ENCODE data around the gene C2orf78.

The C2orf78 gene

DNA sequence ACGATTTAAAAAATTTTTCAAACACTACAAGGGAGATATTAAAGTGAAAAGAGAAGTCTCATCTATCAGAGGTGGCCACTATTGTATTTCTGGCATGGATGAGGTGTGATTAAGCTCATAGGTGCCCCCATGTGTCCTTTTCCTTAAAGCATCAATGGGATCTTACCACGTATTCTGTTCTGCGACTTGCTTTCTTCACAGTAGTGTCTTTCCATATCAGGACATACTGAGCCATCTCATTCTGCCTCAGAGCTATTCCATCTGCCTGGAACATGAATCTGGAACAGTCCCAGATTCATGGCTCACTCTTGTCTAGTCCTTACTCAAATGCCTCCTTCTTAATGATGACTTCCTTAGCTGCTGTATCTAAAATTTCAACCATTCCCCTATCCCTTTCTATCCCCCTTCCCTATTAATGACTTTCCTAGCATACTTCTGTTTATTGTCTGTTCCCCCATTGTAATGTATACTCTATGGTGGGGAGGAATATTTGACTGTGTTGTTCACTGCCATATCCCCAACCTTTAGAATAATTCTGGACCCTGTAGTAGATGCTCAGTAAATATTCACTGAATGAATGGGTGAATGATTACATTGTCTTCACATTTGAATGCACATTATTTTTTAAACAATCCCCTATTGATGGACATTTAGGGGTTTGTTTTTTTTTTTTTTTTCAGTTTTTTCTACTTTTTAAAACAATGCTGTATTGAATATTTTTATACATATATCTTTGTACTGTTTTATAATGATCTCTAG is 55.8 kb downstream of the C2orf78 start:
- no peak for DNase-seq

DNA sequence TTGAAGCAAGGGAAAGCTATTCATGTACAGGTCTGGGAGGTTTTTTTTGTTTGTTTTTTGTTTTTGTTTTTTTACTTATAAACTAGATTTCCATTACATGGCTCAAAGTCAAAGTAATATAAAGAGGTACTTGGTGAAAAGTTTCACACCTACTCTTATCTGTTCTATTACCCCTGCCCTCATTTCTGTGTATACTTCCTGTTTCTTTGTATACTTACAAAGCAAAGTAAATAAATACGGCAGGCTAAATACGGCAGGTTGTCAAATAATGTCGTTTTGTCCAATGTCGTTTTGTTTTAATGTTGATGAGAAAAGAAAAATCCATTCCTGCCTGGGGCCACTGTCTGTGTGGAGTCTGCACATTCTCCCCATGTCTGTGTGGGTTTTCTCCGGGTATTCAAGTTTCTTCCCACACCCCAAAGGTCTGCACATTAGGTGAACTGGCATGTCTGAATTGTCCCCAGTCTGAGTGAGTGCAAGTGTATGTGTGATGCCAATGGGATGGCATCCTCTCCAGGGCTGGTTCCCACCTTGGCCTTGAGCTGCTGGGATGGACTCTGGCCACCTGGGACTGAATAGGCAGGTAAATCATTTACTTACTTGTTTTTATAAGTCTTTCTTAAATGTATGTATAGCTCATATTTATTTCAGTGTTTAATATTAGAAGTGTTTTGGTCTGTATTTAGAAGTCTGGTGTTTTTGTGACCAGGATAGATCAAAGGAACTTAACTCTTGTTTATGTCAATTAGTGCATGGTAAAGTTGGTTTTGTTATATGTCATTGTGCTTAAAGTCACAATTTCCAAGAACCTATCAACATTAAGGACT is 58.1 kb downstream of the C2orf78 start:
- no peak for DNase-seq

DNA sequence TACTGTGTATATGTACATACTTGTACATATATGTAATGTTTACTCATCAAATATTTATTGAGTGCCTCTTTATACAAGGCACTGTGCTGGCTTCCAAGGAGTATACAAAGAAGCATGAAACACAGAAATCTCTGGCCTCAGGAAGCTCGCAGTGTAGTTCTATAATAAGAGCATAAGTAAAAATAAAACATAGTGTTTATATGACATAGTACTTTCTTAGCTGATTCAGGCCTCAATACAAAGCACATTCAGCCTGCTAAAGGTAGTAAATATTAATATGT is 58.7 kb downstream of the C2orf78 start:
- no peak for DNase-seq

DNA sequence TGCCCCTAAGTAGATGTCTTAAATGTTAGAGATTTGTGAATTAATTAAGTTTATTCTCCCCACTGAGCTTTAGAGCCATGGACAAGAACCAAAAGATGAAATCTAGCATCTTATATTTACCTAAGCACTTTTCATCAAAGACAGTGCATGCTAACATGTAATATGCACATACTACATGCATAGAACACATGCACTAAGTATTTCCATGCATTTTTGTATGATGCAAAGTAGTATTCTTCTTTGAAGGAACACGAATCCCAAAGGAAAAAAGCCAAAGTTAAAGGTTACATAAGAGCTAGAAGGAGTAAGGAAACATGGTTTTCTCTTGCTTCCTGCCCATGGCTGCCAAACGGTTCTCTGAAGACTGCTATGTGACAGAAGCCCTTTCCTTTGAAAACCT is 60.1 kb downstream of the C2orf78 start:
- no peak for DNase-seq

DNA sequence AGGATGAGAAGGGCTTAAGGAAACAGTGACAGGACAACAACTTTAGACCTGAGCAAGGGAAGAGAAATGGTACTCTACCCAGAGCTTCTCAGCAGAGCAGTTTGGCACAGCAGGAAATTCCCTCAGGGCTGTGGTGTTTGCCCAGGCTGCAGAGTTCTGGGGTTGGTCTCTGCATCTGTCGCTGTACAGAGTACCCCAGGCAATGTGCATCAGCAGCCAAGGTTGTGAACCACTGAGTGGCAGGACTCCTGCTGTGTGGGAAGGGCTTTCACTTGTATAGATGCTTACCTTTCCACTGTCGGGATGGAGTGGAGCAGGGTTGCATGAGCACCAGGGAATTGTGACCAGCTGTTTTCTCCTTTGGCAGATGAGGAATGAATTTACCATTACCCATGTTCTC is 66.0 kb downstream of the C2orf78 start:
- DNase-seq, result no peak

DNA sequence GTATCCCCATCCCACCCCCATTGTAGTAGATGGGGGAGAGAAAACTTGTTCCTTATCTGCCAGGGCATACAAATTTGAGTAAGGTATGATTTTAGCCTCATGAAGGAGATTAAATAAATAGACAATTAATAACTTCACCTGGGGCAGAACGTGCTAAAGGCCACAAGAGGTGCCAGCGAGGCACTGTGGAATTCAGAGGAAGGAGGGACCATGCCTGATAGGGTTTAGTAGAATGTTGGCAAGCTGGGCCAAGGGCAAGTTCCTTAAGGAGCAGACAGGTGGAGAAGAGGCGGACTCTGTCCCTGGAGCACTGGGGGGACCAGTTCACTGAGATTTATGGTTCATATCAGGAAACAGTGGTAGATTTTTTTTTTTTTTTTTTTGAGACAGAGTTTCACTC is 67.3 kb downstream of the C2orf78 start:
- no peak for DNase-seq

DNA sequence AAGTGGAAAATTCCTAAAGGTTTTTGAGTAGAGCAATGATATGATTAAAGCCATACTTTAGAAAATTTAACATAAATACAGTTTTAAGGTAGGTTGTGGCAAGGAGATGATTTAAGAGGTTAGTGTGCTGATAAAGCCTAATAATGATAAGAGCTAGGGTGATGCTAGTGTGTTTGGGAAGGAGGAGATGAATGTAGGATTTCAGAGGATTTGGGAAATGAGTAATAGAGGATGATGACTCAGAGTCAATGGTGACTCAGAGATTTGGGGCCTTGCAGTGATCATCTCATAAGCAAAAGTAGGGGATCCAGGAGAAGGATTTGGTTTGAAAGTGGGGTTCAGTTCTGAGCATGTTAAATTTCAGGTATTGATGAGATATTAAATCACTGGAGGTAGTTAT is 68.0 kb downstream of the C2orf78 start:
- no peak for DNase-seq

DNA sequence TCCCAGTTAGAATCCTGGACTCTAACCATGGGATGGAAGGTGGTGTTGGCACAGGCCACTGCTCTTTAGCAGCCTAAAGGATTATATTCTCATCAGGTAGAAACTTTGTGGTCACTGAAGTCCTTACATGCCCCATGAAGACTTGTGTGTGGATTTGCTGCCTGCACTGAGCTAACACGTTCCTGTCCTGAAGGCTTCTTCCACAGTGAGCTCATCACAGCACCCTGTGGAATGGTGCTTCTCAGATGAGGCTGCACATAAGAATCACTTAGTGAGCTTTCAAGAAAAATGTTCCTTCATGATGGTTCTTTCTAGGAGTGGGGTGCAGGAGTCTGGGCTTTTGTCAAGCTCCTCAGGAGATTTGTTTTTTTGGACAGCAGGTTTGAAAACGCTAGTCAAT is 71.5 kb downstream of the C2orf78 start:
- no peak for DNase-seq

DNA sequence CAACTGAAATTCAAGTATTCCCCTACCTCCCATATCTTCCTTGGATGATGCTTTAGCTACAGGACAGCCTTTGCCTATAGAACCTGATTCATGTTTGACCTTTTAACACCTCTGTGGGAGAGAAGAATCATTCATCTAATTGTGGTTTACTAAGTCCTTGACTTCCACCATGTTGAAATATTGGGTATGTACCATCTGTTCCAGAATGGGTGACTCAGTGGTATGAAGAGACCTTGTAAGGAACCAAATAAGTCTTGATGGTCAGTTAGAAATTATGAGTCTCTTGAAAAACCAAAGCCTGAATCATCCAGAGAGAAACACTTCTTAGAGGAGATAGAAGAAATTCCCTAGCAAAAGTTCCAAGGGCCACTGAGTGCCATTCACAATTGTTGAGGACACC is 72.2 kb downstream of the C2orf78 start:
- DNase-seq, result no peak

DNA sequence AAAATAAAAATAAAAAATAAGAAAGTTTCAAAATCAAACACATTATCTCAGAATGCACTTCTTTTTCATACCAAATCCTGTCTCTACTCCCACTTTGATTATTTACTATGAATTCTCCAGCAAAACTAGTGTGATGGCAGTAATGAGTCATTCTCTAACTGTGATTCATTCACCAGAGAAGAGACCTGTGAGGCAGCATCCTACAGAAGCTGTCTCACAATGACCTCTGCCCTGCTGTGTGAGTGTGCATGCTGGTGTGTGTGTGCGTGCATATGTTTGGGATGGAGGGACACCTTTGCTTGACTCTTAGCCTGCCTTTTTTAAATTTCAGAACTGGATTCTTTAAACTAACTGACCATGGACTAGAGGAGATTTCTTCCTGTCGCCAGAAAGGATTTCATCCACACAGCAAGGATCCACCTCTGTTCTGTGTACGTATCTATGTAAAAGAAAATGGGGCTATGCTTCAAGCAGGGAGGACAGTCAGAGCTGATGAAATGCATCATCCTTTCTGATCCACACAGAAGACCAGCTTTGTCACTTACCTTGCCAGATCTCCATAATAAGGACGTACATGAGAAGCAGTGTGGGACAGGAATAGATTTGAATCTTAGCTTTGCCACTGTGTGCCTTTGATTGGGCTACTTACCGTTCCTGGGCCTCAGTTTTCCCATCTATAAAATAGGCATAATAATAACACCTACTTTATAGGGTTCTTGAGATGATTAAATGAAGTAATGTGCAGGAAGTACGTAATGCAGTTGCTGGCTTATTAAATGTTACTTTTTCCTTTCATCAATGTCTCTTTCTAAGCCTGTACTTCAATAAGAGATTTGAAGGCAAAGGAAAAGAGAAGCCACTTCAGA is 76.0 kb downstream of the C2orf78 start:
- peak; percentile 39 for DNase-seq

DNA sequence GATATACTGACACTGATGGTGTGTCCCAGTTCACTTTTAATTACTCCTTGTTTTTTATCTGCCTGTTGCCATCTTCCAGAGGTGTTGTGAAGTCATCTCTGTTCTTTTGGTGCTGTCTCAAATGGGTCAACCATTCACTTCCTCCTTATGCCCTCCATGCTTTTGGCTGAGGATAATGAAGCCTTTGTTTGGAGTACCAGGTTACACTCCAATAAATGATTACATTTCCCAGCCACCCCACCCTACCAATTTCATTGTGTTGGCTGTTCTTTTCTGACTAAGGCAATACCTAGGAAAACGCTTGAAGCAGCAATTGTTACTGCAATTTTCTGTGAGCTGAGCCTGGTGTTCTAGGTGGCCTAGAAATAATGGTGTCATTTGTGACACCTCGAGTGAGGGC is 79.0 kb downstream of the C2orf78 start:
- DNase-seq, result no peak
